Endodermal cell (in vitro differentiated cells): ENCODE data around the gene ADGRL3. TPM values are rescaled to one million over a fixed set of nuclear protein-coding genes. Genes with fewer than 3 reads are reported as not detected.
A peak's percentile ranks its signal among the peaks of the same experiment; 100 is the strongest.
"Not testable (repeated sequence)": the region's sequence is repeated elsewhere in the genome, so short reads cannot be mapped to it uniquely, and the experiment has no call there.

Source experiments
- DNase-seq: peaks from one replicate; pipeline ENCODE4 v3.0.0-alpha.2; 2017
- H3K27ac ChIP-seq: 2 replicates; pipeline ENCODE4 v1.5.1; 2013; ENCODE audit warnings: mild to moderate bottlenecking, low read depth, low read length, moderate library complexity
- H3K27me3 ChIP-seq: 2 replicates; pipeline ENCODE4 v1.6.1; 2013; ENCODE audit warnings: mild to moderate bottlenecking, low read length, moderate library complexity; ENCODE audit not compliant: insufficient read depth, control insufficient read depth, poor library complexity, severe bottlenecking
- H3K36me3 ChIP-seq: 2 replicates; pipeline ENCODE4 v1.7.0; 2013; ENCODE audit warnings: mild to moderate bottlenecking, low read length, moderate library complexity; ENCODE audit not compliant: control insufficient read depth, insufficient read depth
- H3K4me1 ChIP-seq: one replicate; pipeline ENCODE4 v1.7.0; 2013; ENCODE audit warnings: low read length; ENCODE audit not compliant: control insufficient read depth, insufficient read depth
- H3K4me3 ChIP-seq: 2 replicates; pipeline ENCODE4 v1.5.1; 2013; ENCODE audit warnings: mild to moderate bottlenecking, low read length, moderate library complexity
- H3K9ac ChIP-seq: 2 replicates; pipeline ENCODE4 v1.6.1; 2013; ENCODE audit warnings: mild to moderate bottlenecking, low read length, moderate library complexity; ENCODE audit not compliant: poor library complexity, severe bottlenecking; ENCODE audit errors: extremely low read depth
- H3K9me3 ChIP-seq: 2 replicates; pipeline ENCODE4 v1.6.1; 2013; ENCODE audit warnings: mild to moderate bottlenecking, low read length, moderate library complexity; ENCODE audit not compliant: control insufficient read depth
- H3K27ac Mint-ChIP-seq: 2 replicates; pipeline ENCODE4 v1.8.0; 2020; ENCODE audit warnings: mixed read lengths
- H3K27me3 Mint-ChIP-seq: 2 replicates; pipeline ENCODE4 v1.8.0; 2021; ENCODE audit warnings: mild to moderate bottlenecking, mixed read lengths; ENCODE audit not compliant: insufficient read depth
- H3K36me3 Mint-ChIP-seq: 2 replicates; pipeline ENCODE4 v1.8.0; 2020; ENCODE audit warnings: low read depth, mixed read lengths
- H3K4me1 Mint-ChIP-seq: 2 replicates; pipeline ENCODE4 v1.8.0; 2020; ENCODE audit warnings: mixed read lengths
- H3K4me3 Mint-ChIP-seq: 2 replicates; pipeline ENCODE4 v1.8.0; 2020; ENCODE audit warnings: mild to moderate bottlenecking, moderate library complexity, mixed read lengths
- H3K9me3 Mint-ChIP-seq: 2 replicates; pipeline ENCODE4 v1.8.0; 2020; ENCODE audit warnings: mild to moderate bottlenecking, mixed read lengths
- WGBS, 2 experiments: methylation state at CpG; one replicate each; pipeline versions ENCODE4 v1.1.5 to v1.1.7; 2013; ENCODE audit warnings: missing lambda C conversion rate in 2 of 2, mixed read lengths in 1 of 2; ENCODE audit not compliant: insufficient coverage in 1 of 2, insufficient read length in 1 of 2; 5-methylcytosine and 5-hydroxymethylcytosine counted together
- total RNA-seq, 2 donors: library from RNA; stranded (reverse); fragmentation: NEBNext Ultra II Directional in 1 of 2; extraction: Animal tissue kit (Norgen Biotek cat#: 25700) in 1 of 2; gene quantifications; 2 replicates in 1 of 2; 3 replicates in 1 of 2; pipeline ENCODE4 v1.2.1, GENCODE V29; 2021
- TF ChIP-seq, protein P1 (sequence below): fragments of 200-600 bp; sonication (generic); conservative IDR thresholded peaks from 2 replicates; pipeline ENCODE4 v1.5.0; 2021; ENCODE audit warnings: antibody characterized with exemption, mild to moderate bottlenecking

ADGRL3 gene
- total RNA-seq, 2 donors from 2014 or later, result 9.9 to 10.3 TPM

DNA sequence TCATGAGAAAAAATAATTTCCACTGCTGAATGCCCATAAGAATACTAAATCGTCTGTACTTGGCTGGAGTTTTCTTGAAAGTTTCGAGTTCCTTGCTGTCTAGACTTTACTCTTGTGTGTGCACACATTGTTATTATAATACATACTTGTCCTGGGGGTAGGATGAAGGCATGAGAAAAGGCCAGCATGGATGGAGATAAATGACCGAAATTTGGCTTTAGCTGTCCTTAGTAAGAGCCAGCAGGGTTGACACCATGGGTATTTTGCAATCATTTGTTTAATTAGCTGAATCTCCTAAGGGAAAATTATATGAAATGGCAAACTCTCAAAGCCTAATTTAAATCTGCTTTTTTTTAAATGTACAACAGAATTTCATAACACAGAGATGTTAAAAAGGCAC is 641.6 kb downstream of the ADGRL3 start:
- H3K4me1 Mint-ChIP-seq, result peaks cover 17% of the 10 kb centered on the region
- H3K4me3 ChIP-seq, result no peak overlapping the region
- no peaks in the 10 kb centered on the region for H3K4me1 ChIP-seq
- 60 to 79% methylated on average over 1 to 3 of the region's 3 CpGs for WGBS, 2 experiments
- DNase-seq, result no peak
- H3K27ac Mint-ChIP-seq, result no peak overlapping the region
- no peaks in the 10 kb centered on the region for H3K36me3 Mint-ChIP-seq
- no peaks in the 10 kb centered on the region for H3K36me3 ChIP-seq
- peaks cover 3% of the 10 kb centered on the region for H3K9me3 Mint-ChIP-seq
- H3K4me3 Mint-ChIP-seq, result no peak overlapping the region
- no peak overlapping the region for H3K9ac ChIP-seq
- TF ChIP-seq, protein P1, sequence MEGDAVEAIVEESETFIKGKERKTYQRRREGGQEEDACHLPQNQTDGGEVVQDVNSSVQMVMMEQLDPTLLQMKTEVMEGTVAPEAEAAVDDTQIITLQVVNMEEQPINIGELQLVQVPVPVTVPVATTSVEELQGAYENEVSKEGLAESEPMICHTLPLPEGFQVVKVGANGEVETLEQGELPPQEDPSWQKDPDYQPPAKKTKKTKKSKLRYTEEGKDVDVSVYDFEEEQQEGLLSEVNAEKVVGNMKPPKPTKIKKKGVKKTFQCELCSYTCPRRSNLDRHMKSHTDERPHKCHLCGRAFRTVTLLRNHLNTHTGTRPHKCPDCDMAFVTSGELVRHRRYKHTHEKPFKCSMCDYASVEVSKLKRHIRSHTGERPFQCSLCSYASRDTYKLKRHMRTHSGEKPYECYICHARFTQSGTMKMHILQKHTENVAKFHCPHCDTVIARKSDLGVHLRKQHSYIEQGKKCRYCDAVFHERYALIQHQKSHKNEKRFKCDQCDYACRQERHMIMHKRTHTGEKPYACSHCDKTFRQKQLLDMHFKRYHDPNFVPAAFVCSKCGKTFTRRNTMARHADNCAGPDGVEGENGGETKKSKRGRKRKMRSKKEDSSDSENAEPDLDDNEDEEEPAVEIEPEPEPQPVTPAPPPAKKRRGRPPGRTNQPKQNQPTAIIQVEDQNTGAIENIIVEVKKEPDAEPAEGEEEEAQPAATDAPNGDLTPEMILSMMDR, result no peak
- H3K9me3 ChIP-seq, result no peaks in the 10 kb centered on the region
- no peaks in the 10 kb centered on the region for H3K27me3 Mint-ChIP-seq
- H3K27me3 ChIP-seq, result no peaks in the 10 kb centered on the region
- no peak overlapping the region for H3K27ac ChIP-seq

DNA sequence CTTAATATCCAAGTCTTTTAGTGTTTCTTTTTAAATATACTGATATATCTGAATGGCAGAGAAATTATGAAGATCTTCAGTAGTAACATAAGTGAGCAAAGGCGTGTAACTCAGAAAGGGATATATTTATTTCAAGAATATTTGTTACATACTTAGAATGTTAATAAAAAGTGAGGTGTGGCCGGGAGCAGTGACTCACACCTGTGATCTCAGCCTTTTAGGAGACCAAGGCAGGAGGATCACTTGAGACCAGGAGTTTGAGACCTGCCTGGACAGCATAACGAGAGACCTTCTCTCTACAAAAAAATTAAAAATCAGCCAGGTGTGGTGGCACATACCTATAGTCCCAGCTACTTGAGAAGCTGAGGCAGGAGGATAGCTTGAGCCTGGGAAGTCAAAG is 651.0 kb downstream of the ADGRL3 start:
- no peak overlapping the region for H3K27ac Mint-ChIP-seq
- peaks cover 3% of the 10 kb centered on the region for H3K9me3 Mint-ChIP-seq
- no peaks in the 10 kb centered on the region for H3K4me1 ChIP-seq
- no peaks in the 10 kb centered on the region for H3K36me3 Mint-ChIP-seq
- TF ChIP-seq, protein P1, result no peak
- no peak for DNase-seq
- no peaks in the 10 kb centered on the region for H3K9me3 ChIP-seq
- H3K27me3 ChIP-seq, result no peaks in the 10 kb centered on the region
- peaks cover 3% of the 10 kb centered on the region for H3K4me1 Mint-ChIP-seq
- no peaks in the 10 kb centered on the region for H3K27me3 Mint-ChIP-seq
- no peak overlapping the region for H3K9ac ChIP-seq
- H3K4me3 ChIP-seq, result no peak overlapping the region
- H3K36me3 ChIP-seq, result no peaks in the 10 kb centered on the region
- H3K4me3 Mint-ChIP-seq, result no peak overlapping the region
- H3K27ac ChIP-seq, result no peak overlapping the region
- whole genome bisulfite sequencing, 2 experiments, result 93 to 100% methylated on average over 1 to 3 of the region's 3 CpGs

DNA sequence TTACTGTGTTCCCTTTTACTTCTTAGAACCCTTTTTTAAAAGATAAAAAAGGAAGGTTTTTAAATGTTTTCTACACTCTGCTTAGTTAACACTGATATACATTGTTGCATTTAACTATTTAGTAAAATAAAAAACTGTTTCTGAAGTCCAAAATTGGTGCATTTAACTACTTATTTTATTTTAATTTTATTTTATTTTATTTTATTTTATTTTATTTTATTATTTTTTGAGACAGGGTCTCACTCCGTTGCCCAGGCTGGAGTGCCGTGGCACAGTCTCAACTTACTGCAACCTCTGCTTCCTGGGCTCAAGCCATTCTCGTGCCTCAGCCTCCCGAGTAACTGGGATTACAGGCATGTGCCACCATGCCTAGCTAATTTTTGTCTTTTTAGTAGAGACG is 652.0 kb downstream of the ADGRL3 start:
- H3K4me1 Mint-ChIP-seq, result not testable (repeated sequence)

DNA sequence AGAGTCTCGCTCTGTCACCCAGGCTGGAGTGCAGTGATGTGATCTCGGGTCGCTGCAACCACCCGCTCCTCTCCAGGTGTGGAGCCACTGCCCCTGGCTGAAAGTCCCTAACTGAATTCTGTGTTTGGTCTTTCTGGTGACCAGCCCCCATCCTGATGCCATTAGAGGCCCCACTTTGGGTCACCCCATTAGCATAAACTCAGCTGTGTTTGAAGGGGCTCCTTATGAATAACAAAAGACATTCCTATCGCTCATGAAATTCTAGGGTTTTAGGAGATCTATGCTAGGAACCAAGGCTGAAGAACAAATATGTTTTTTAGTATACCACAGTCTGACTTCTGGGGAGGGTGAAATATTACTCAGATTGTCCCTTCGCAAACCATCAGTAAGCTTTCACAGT is 652.9 kb downstream of the ADGRL3 start:
- Histone ChIP-seq H3K27ac (no peak overlapping the region), H3K4me3 (no peak overlapping the region), H3K4me1 (no peaks in the 10 kb centered on the region), H3K36me3 (no peaks in the 10 kb centered on the region), H3K27me3 (no peaks in the 10 kb centered on the region), H3K9ac (no peak overlapping the region), H3K9me3 (no peaks in the 10 kb centered on the region)
- no peak overlapping the region for H3K4me3 Mint-ChIP-seq
- DNase-seq, result peak; percentile 67
- no peaks in the 10 kb centered on the region for H3K36me3 Mint-ChIP-seq
- no peak overlapping the region for H3K27ac Mint-ChIP-seq
- TF ChIP-seq, protein P1, result no peak
- no peaks in the 10 kb centered on the region for H3K27me3 Mint-ChIP-seq
- WGBS, 2 experiments, result 77% methylated on average over 4 to 6 of the region's 6 CpGs
- peaks cover 3% of the 10 kb centered on the region for H3K4me1 Mint-ChIP-seq
- no peaks in the 10 kb centered on the region for H3K9me3 Mint-ChIP-seq

More for the DNA sequence above, 652.0 kb downstream of the ADGRL3 start:
- not testable (repeated sequence) for H3K4me3 ChIP-seq, DNase-seq, H3K27ac Mint-ChIP-seq, H3K36me3 ChIP-seq, H3K27me3 Mint-ChIP-seq, H3K27ac ChIP-seq, H3K4me3 Mint-ChIP-seq, H3K36me3 Mint-ChIP-seq, H3K4me1 ChIP-seq, H3K9me3 ChIP-seq, H3K27me3 ChIP-seq, H3K9me3 Mint-ChIP-seq, H3K9ac ChIP-seq
- WGBS, 2 experiments, result 94 to 100% methylated on average over 2 to 5 of the region's 5 CpGs
